Measurements from ENCODE around the gene ASB16.

ASB16 gene

GRCh38 chr17:44223541-44224071 lies 53.1 kb downstream of the ASB16 start:
- DNase-seq (ENCODE audit: low spot score): no peak
